ENCODE measurements around the gene ARHGAP5. TPM values are rescaled to one million over a fixed set of nuclear protein-coding genes. Genes with fewer than 3 reads are reported as not detected.

The ARHGAP5 gene
- total RNA-seq, 1 donor from 2014 or later: 97.9 TPM

DNA sequence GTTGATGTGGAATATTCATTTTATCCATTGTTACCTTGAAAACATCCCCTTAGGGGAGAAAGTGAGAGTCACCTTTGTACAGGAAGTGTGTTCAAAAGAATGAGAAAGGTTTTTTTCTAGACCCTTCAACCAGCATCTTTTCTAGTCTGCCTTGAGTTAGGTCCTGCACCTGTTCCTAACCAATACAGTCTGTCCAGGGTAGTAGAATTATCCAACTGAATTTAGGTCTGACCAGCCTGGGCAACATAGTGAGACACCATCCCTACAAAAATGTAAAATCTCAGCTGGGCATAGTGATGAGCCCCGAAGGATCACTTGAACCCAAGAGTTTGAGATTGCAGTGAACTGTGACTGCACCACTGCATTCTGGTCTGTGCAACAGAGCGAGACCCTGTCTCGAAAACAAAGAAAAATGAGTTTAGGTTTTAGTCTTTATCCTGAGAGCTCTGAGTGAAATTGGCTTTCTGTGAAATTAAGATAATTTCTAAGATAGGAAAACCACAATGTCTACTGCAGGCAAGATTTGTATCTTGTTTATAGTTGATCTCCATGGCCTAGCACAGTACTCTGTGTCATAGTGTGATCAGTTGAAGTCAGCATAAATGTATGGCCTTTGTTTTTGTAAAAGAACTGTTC lies 25.2 kb downstream of the ARHGAP5 start:
- ATAC-seq: no peak
- TF ChIP-seq, protein P1, sequence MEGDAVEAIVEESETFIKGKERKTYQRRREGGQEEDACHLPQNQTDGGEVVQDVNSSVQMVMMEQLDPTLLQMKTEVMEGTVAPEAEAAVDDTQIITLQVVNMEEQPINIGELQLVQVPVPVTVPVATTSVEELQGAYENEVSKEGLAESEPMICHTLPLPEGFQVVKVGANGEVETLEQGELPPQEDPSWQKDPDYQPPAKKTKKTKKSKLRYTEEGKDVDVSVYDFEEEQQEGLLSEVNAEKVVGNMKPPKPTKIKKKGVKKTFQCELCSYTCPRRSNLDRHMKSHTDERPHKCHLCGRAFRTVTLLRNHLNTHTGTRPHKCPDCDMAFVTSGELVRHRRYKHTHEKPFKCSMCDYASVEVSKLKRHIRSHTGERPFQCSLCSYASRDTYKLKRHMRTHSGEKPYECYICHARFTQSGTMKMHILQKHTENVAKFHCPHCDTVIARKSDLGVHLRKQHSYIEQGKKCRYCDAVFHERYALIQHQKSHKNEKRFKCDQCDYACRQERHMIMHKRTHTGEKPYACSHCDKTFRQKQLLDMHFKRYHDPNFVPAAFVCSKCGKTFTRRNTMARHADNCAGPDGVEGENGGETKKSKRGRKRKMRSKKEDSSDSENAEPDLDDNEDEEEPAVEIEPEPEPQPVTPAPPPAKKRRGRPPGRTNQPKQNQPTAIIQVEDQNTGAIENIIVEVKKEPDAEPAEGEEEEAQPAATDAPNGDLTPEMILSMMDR (IDR thresholded peaks at IDR 0.05): no peak
- intact Hi-C loops (cut with DNase I): no loop called here

GRCh38 chr14:32102968-32103367 lies 25.9 kb downstream of the ARHGAP5 start:
- TF ChIP-seq, protein P1 (IDR thresholded peaks at IDR 0.05): no peak
- Histone ChIP-seq H3K27me3 (ENCODE audit: low read depth) (no peaks in the 10 kb centered on the region), H3K9me3 (no peaks in the 10 kb centered on the region), H3K4me1 (peaks cover 19% of the 10 kb centered on the region), H3K4me3 (no peak overlapping the region), H3K27ac (no peak overlapping the region), H3K36me3 (no peaks in the 10 kb centered on the region)
- intact Hi-C loops (cut with DNase I): no loop called here
- no peak for ATAC-seq
- no peak for DNase-seq

More for the DNA sequence above, 25.2 kb downstream of the ARHGAP5 start:
- Histone ChIP-seq H3K27me3 (ENCODE audit: low read depth) (no peaks in the 10 kb centered on the region), H3K36me3 (no peaks in the 10 kb centered on the region), H3K9me3 (no peaks in the 10 kb centered on the region), H3K4me1 (peaks cover 19% of the 10 kb centered on the region), H3K27ac (no peak overlapping the region), H3K4me3 (no peak overlapping the region)
- DNase-seq: no peak

DNA sequence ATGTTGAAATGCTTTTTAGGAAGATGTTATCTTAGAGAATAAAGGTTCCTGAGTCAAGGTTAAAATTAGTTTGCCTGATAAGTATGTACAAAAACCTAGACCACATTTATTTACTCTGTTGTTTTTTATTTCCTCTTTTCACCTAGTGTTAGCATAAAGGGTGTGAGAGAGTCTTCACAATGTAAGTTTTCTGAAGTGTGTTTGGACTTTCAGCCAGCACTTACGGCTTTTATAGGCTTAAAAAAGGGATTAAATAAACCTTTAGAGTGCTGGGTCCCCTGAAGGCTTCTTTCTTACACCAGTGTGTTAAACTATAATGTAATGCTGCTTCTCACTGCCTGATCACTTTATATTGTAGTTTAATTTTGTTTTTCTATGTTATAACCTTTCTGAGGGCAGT lies 27.2 kb downstream of the ARHGAP5 start:
- peak in 1 of 2 donors; percentile 29 for ATAC-seq
- intact Hi-C loops (cut with DNase I): no loop called here

DNA sequence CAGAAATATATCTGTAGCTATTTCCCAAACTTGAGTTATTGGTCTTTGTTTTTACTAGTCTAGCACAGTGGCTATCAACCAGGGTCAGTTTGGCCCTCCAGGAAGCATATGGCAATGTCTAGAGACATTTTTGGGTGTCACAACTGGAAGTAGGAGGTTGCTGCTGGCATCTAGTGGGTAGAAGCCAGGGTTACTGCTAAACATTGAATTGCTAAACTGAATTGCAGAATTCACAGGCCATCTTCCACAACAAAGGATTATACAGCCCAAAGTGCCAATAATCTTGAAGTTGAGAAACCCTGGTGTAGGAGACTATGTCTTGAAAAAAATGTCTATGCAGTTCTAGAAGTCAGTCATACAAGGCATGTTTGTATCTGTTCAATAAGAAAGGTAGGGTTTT lies 27.7 kb downstream of the ARHGAP5 start:
- Histone ChIP-seq H3K36me3 (no peaks in the 10 kb centered on the region), H3K27ac (no peak overlapping the region), H3K4me3 (no peak overlapping the region), H3K4me1 (peaks cover 19% of the 10 kb centered on the region), H3K27me3 (ENCODE audit: low read depth) (no peaks in the 10 kb centered on the region), H3K9me3 (no peaks in the 10 kb centered on the region)
- peak in 1 of 2 donors; percentile 29 for ATAC-seq
- TF ChIP-seq, protein P1 (IDR thresholded peaks at IDR 0.05): no peak
- no peak for DNase-seq
- intact Hi-C loops (cut with DNase I): no loop called here

More for the DNA sequence above, 27.2 kb downstream of the ARHGAP5 start:
- H3K27ac ChIP-seq: no peak overlapping the region
- DNase-seq: no peak
- H3K9me3 ChIP-seq: no peaks in the 10 kb centered on the region
- TF ChIP-seq, protein P1 (IDR thresholded peaks at IDR 0.05): no peak
- no peaks in the 10 kb centered on the region for H3K27me3 ChIP-seq (ENCODE audit: low read depth)
- no peak overlapping the region for H3K4me3 ChIP-seq
- peaks cover 19% of the 10 kb centered on the region for H3K4me1 ChIP-seq
- H3K36me3 ChIP-seq: no peaks in the 10 kb centered on the region

- H3K9me3 ChIP-seq: no peaks in the 10 kb centered on the region
- no peaks in the 10 kb centered on the region for H3K27me3 ChIP-seq (ENCODE audit: low read depth)
- no peaks in the 10 kb centered on the region for H3K36me3 ChIP-seq
- DNase-seq (no peak), ATAC-seq (no peak)
- H3K27ac ChIP-seq: no peak overlapping the region
- H3K4me3 ChIP-seq: no peak overlapping the region
- peaks cover 3% of the 10 kb centered on the region for H3K4me1 ChIP-seq
- TF ChIP-seq, protein P1 (IDR thresholded peaks at IDR 0.05): no peak
- intact Hi-C loops (cut with DNase I): no loop called here
These were observed 32.8 kb downstream of the ARHGAP5 start for GRCh38 chr14:32109676-32110547.

All from lower lobe of right lung (tissue), 2 donors.